GM15510 (cell line): ENCODE measurements around the gene TDRD9.

Experiments used
- POLR2A ChIP-seq: IDR thresholded peaks from 3 replicates; pipeline ENCODE4 v1.6.1; 2011; ENCODE audit warnings: borderline replicate concordance; ENCODE audit not compliant: insufficient read length; ENCODE audit errors: extremely low read depth

Gene TDRD9

DNA sequence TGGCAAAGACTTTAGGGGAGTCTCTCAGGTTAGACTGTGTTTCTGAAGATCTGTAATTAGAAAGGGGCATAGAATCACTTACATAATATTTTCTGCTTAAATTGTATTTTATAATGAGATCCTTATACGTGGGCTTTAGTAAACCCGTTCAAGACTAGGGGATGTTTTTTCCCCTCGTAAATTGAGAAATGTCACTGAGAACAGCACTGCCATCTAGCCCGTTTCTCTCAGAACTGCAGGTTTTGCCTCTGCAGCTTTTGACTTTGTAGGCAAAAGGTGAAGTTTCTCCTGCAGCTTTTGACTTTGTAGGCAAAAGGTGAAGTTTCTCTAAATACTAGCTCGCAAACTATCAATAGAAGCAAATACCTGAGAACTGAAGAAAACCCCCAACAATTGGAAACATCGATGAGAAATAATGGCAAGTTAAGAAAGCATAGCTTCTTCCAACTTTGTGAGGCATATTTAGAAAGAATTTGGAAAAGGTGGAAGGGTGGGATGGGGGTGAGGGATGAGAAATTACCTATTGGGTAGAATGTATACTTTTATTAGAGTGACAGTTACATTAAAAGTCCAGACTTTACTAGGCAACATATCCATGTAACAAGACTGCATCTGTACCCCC lies 147.4 kb downstream of the TDRD9 start:
- no peak for TF ChIP-seq POLR2A

DNA sequence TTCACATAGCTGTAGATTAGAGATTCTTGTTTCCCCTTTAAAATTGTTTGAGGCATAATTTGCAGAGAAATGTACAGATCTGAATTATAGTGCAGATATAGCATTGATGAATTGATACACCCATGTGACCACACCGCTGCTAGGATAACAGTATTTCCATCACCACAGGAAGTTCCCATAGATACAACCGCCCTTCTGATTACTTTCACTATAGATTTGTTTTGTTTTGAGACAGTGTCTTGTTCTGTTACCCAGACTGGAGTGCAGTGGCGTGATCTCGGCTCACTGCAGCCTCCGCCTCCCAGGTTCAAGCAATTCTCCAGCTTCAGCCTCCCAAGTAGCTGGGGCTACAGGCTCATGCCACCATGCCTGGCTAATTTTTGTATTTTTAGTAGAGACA lies 148.5 kb downstream of the TDRD9 start:
- no peak for TF ChIP-seq POLR2A

DNA sequence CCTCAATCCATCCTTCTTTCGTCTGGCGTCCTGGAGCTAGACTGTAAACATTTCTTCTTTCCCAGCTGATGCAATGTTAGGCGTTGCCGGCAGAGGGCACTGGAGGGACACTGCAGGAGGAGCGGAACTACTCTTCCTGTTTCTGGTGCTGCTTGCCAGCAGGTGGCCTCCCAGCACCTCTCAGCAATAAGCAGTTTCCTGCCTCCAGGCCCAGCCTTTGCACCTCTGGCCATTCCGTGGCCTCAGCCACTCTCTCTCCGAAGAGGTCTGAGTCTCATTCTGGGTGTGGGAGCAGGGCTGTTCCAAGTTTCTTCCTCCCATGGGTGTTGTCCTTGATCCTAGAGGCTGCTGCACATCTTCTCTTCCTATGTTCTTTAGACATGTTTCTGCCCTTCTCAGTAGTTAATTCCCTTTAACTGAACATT lies 149.8 kb downstream of the TDRD9 start:
- TF ChIP-seq POLR2A, result no peak

DNA sequence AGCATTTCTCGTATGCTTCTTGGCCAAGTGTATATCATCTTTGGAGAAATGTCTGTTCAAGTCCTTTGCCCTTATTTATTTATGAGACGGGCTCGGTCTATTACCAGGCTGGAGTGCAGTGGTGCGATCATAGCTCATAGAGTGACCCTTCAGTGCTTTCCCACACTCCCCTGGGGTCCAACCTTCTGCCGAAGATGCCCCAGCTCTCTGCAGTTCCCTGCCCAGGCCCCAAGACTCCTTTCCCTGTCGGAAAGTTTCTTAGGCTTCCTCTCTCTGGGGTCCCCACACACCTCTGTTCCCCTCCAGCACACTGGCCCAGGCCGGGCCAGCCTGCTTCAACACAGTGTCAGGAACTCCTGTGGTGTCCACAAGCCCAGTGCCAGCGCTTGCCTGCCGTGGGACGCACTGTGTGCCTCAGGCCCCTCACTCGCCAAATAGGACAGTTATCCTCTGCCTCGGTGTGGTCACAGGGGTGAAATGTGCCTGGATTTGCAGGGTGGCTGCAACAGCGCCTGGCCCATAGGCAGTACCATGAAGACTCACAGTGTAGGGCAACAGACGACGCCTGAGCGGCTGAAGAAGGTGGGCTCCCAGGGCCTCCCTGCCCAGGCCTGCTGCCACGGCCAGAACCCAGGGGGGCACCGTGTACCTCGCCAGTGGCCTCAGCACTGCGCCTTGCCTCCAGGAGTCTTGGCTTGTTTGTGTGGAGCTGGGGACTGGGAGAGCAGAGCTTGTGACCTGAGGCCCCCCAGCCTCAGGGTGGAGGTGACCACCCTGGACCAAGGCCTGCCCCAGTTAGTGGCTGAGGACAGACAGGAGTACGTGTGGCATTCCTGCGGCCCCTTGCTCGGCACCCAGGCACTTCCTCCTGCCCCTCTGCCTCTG lies 152.4 kb downstream of the TDRD9 start:
- no peak for TF ChIP-seq POLR2A

DNA sequence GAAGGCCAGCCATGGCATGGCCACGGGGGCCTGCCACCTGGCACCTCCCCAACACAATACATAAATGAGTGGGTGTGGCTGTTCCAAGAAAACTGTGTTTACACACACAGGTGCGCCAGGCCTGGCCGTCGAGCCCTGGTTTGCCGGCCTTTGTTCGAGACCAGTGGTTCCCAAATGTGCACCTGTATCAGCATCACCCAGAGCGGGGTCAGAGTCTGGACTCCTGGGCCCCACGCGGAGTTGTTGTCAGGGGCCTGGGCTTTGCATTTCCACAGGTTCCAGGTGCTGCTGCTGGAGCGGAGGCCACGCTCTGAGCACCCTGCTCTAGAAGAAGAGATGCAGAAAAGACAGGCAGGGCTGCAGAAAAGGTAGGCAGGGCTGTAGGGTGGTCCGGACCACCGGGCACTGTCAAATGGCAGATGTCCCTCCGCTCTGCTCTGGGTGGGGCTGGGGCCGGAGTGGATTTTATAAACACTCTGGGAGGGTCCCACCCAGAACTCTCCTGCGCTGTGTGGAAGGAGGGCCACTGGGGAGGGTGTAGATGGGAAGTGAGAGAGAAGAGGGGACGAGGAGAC lies 153.1 kb downstream of the TDRD9 start:
- TF ChIP-seq POLR2A, result no peak

DNA sequence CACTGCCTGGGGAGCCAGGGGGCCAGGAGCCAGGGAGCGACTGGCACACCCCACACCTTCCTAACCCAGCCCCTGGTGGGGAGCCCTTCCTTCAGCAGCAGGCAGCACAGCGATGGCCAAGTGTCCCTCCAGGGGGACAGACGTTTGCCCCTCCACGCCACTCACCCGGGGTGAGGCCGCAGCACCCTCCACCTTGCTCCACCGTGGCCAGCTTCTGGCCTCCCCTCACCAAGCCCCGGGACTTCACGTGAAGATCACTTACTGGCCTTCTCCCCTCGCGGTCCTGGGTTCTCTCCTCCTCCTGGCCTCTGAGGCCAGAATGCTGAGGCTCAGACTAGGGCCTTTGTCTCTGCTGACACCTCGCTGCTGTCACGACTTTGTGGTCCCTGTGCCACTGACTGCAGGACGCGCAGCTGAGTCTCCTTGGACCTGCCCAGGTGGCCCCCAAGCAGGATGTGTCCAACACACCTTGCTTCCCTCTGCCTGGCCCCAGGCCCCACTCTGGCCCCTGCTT lies 153.8 kb downstream of the TDRD9 start:
- TF ChIP-seq POLR2A, result no peak

DNA sequence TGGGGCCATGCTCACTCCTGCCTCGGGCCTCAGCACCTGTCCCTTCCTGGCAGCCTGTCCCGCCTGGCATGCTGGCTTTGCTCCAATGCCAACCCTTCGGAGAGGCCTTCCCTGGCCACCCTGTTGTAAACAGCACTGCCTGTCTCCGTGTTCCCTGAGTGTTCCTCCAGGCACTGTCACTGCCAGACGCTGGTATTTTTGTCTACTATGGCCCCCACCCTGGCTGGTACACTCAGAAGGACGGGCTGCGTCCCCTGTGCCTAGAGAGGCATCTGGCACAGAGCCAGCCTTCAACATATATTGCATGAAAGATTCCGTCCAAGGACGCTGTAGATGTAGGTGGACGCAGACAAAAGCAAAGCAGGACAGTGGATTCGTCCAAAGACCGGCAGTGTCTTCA lies 154.6 kb downstream of the TDRD9 start:
- TF ChIP-seq POLR2A, result no peak

DNA sequence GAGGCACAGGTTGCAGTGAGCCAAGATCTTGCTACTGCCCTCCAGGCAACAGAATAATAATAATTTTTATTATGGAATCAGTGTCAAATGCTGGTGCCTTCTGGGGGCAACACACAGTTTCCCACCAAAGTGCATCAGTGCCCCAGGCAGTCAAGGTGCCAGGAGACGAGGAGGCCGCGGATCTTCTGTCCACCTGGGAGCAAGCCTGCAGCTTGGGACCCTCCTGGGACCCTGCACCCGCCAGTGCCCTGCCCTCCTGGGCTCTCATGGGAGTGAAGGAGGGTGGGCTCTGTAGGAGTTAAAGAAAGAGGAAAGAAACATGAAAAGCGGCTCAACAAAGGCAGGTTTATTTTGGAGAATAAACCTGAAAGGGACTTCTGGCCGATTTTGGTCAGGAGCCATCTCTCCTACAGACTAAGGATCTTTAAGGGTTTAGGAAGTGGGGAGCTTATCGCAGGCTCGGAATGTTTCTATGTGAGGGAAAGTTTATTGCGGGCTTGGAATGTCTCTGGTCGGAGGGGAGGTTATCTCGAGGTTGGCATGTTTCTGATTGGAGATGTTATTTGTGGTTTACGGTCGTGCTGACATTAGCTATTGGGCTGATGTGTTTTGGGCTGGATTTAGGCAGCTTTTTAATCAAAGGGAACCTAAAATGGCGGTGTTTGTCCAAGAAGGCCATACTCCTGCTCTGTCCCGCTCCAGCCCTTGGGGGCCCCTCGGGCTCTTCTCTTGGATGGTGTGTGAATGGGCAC lies 156.2 kb downstream of the TDRD9 start:
- no peak for TF ChIP-seq POLR2A

DNA sequence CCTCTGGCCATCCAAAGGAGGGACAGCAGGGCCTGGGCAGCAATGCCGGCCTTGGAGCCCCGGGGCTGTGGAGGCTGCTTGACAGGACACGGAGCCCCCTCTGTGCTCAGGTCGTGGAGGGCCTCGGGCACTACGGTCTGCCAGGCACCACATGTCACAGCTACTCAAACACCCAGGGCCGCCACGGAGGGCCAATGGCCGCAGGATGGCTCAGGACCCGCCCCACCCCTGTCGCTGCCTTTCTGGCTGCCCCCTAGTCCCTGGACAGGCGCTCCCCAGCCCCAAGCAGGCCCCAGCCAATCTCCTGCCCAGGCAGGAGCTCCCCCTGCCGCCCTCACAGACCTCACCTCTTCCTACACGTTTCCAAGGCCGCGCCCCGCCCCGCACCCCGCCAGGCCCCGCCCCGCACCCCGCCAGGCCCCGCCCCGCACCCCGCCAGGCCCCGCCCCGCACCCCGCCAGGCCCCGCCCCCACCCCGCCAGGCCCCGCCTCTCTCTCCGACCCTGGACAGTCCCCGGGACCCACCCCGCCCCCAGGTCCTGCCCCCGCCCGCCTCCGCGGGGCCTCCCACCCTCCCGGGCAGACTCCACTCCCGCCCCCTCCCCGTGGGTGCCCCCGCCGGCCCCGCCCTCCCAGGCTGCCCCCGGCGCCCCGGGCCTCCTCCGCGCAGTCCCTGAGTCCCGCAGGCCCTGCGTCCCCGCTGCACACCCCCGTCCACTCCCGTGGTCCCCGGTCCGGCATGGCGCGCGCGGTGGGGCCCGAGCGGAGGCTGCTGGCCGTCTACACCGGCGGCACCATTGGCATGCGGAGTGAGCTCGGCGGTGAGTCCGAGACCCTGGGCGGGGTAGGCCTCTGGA lies 157.0 kb downstream of the TDRD9 start, which contains the start of gene ASPG:
TSS of gene ASPG (plus strand) at position 669 of the 857 bp plus-strand sequence. CDS start at position 740, 71 bp downstream.
- no peak for TF ChIP-seq POLR2A

DNA sequence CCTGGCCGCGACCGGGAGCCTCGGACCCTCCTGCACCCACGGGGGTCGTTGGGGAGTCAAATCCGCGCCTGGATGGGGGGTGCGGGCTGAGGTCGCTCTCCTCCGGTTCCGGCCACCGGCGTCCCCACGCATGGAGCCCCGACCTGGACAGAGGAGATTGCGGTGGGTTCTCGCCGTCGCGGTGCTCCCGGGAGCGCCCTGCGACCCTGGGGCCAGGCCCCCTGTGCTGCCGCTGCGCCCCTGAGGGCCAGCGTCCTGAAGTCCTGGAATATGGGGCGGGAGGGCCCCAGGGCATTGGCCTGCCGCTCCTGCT lies 157.6 kb downstream of the TDRD9 start:
- TF ChIP-seq POLR2A, result no peak

DNA sequence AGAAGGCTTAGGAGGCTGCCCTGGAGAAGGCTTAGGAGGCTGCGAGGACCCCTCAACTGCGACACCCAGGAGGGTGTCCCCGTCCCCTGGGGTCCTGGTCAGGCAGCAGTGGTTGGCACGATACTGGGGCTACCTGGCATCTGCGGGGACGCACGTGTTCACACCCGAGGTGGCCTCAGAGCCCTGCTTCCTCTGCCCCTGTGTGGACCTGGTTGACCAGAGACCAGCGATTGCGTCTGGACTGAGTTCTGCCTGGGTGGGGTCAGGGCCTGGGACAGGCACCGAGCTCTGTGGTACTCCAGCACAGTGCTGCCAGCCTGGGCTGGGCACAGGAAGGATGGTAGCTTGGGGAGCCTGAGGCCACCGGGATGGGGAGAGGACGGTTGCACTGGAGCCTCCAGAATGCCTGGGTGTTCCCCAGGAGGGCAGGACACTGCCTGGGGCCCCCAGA lies 158.0 kb downstream of the TDRD9 start:
- no peak for TF ChIP-seq POLR2A

DNA sequence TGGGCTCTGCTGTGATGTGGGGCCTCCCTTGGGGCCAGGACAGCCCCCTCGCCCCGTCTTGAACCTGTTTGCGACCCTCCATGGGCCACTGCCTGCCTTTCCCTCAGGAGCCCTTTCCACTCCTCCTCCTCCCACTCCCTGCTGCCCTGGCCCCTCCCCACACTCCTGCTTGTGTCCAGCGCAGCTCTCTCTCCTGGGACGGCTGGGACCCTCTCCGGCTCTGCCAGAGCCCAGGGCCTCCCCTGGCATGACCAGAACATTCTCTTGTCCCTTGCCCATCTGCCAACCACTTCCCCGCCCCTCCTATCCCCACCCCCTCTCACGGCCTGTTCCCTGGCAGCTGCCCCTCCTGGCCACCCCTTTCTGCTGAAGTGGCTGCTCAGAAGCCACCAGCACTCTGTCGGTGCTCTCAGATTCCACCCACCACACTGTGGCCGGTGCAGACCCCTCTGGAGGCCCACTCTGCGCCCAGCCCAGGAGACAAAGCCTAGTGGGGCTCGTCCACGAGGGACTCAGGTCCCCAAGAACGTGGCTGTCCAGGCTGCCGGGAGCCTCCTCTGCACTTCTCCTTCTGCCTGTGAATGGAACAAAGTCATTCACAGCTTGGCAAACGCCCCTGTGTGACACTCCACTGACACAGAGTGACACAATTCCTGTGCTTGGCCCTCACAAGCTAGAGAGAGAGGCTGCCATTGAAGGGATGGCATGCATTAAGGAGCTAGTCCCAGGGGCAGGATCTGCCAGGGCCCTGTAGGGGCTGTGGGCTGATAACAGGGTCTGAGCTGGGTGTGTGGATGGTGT lies 158.6 kb downstream of the TDRD9 start:
- no peak for TF ChIP-seq POLR2A

DNA sequence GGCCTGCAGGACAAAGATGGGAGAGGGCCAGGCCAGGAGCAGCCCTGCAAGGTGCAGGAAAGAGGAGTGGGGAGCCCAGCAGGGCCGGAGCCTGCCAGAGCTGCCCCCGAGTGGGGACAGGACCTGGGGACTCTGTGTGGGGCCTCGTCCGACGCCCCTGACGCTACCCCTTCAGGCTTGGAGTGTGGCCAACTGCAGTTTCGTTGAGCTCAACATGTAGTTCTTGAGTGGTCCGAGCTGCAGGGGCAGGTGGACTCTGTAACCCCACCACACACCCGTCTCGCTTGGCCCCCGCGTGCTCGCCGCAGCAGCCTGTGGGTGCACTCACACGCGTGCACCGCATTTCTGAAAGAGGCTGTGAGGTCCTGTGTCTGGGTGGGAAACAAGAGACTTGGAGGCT lies 159.2 kb downstream of the TDRD9 start:
- no peak for TF ChIP-seq POLR2A
